GM23338 (cell line): ENCODE results near the gene PCCB. TPM values are rescaled to one million over a fixed set of nuclear protein-coding genes. Genes with fewer than 3 reads are reported as not detected.

ENCODE experiments used
- ATAC-seq: fragments of 200-7000 bp; cut with Tn5 transposase; 3 replicates; pipeline ENCODE4 v1.9.1; 2020
- DNase-seq: peaks from one replicate; pipeline ENCODE4 v3.0.0-alpha.2; 2015; ENCODE audit warnings: low spot score
- H2AFZ ChIP-seq: fragments of 200-600 bp; sonication (generic); 2 replicates; pipeline ENCODE4 v1.8.0; 2016; ENCODE audit warnings: antibody characterized with exemption, mild to moderate bottlenecking, moderate library complexity
- H3F3A ChIP-seq: fragments of 200-600 bp; sonication (generic); replicated peaks from 2 replicates; pipeline ENCODE4 v1.8.0; 2017; ENCODE audit warnings: antibody characterized with exemption, mixed run types, low read depth
- H3K27ac ChIP-seq: fragments of 200-600 bp; sonication (generic); 2 replicates; pipeline ENCODE4 v1.6.1; 2016; ENCODE audit warnings: low read depth
- H3K27me3 ChIP-seq: fragments of 200-600 bp; sonication (generic); 2 replicates; pipeline ENCODE4 v1.8.0; 2016; ENCODE audit warnings: mild to moderate bottlenecking, mixed run types, moderate library complexity; ENCODE audit not compliant: insufficient read depth
- H3K36me3 ChIP-seq: fragments of 200-600 bp; sonication (generic); 2 replicates; pipeline ENCODE4 v1.8.0; 2016; ENCODE audit warnings: mild to moderate bottlenecking; ENCODE audit not compliant: insufficient read depth
- H3K4me1 ChIP-seq: fragments of 200-600 bp; sonication (generic); 2 replicates; pipeline ENCODE4 v1.8.0; 2016; ENCODE audit warnings: mild to moderate bottlenecking, moderate library complexity; ENCODE audit not compliant: insufficient read depth
- H3K4me2 ChIP-seq: fragments of 200-600 bp; sonication (generic); 2 replicates; pipeline ENCODE4 v1.7.1; 2017; ENCODE audit warnings: mixed run types
- H3K4me3 ChIP-seq: fragments of 200-600 bp; sonication (generic); 2 replicates; pipeline ENCODE4 v1.6.1; 2016; ENCODE audit warnings: mixed run types
- H3K79me2 ChIP-seq: fragments of 200-600 bp; sonication (generic); replicated peaks from 2 replicates; pipeline ENCODE4 v1.8.0; 2017; ENCODE audit warnings: mild to moderate bottlenecking; ENCODE audit not compliant: insufficient read depth
- H3K9me2 ChIP-seq: fragments of 200-600 bp; sonication (generic); 2 replicates; pipeline ENCODE4 v1.8.0; 2017; ENCODE audit not compliant: insufficient read depth
- H4K20me1 ChIP-seq: fragments of 200-600 bp; sonication (generic); replicated peaks from 2 replicates; pipeline ENCODE4 v1.8.0; 2017; ENCODE audit warnings: mild to moderate bottlenecking; ENCODE audit not compliant: insufficient read depth
- H3K27ac Mint-ChIP-seq: 2 replicates; pipeline ENCODE4 v1.8.0; 2020; ENCODE audit warnings: inconsistent platforms, mild to moderate bottlenecking, moderate library complexity, mixed read lengths
- H3K27me3 Mint-ChIP-seq: 3 replicates; pipeline ENCODE4 v1.8.0; 2022; ENCODE audit warnings: low read depth, mild to moderate bottlenecking, moderate library complexity, mixed read lengths, inconsistent platforms; ENCODE audit not compliant: insufficient read depth, poor library complexity
- H3K36me3 Mint-ChIP-seq: 3 replicates; pipeline ENCODE4 v1.8.0; 2021; ENCODE audit warnings: low read depth, mild to moderate bottlenecking, inconsistent platforms, moderate library complexity, mixed read lengths
- H3K4me1 Mint-ChIP-seq: 3 replicates; pipeline ENCODE4 v1.8.0; 2020; ENCODE audit warnings: mild to moderate bottlenecking, inconsistent platforms, mixed read lengths
- H3K4me3 Mint-ChIP-seq: 3 replicates; pipeline ENCODE4 v1.8.0; 2021; ENCODE audit warnings: moderate library complexity, mild to moderate bottlenecking, inconsistent platforms, mixed read lengths
- H3K9me3 Mint-ChIP-seq: 3 replicates; pipeline ENCODE4 v1.8.0; 2020; ENCODE audit warnings: moderate library complexity, mild to moderate bottlenecking, inconsistent platforms, mixed read lengths
- CREB1 ChIP-seq: fragments of 250-450 bp; sonication (Bioruptor Pico); IDR thresholded peaks from 2 replicates; pipeline ENCODE4 v1.5.0; 2020; ENCODE audit warnings: low read depth, mild to moderate bottlenecking, moderate library complexity
- CTCF ChIP-seq, 2 experiments: fragments of 200-600 bp in 1 of 2; sonication (generic) in 1 of 2; conservative IDR thresholded peaks; 2 replicates each; pipeline versions ENCODE4 v1.5.1 to v1.6.1; 2016 to 2017; ENCODE audit warnings: antibody characterized with exemption in 2 of 2, low read depth in 2 of 2, mild to moderate bottlenecking in 2 of 2, moderate library complexity in 1 of 2
- ETS1 ChIP-seq: IDR thresholded peaks from 2 replicates; pipeline ENCODE4 v1.6.1; 2016; ENCODE audit warnings: antibody characterized with exemption
- EZH2 ChIP-seq: fragments of 200-600 bp; sonication (generic); IDR thresholded peaks from one replicate; pipeline ENCODE4 v1.8.0; 2017; ENCODE audit warnings: antibody characterized with exemption, mild to moderate bottlenecking, low read depth; ENCODE audit not compliant: unreplicated experiment
- EZH2phosphoT487 ChIP-seq: fragments of 200-600 bp; sonication (generic); IDR thresholded peaks from one replicate; pipeline ENCODE4 v1.8.1; 2018; ENCODE audit warnings: antibody characterized with exemption; ENCODE audit not compliant: unreplicated experiment
- JUNB ChIP-seq: IDR thresholded peaks from one replicate; pipeline ENCODE4 v1.6.1; 2016; ENCODE audit warnings: antibody characterized with exemption; ENCODE audit not compliant: unreplicated experiment
- NANOG ChIP-seq: IDR thresholded peaks from 2 replicates; pipeline ENCODE4 v1.6.1; 2016; ENCODE audit warnings: antibody characterized with exemption, borderline replicate concordance
- POLR2AphosphoS5 ChIP-seq: IDR thresholded peaks from 2 replicates; pipeline ENCODE4 v1.6.1; 2016; ENCODE audit warnings: antibody characterized with exemption, low read depth
- REST ChIP-seq: IDR thresholded peaks from one replicate; pipeline ENCODE4 v1.6.1; 2018; ENCODE audit warnings: antibody characterized with exemption; ENCODE audit not compliant: unreplicated experiment
- STAT1 ChIP-seq: IDR thresholded peaks from one replicate; pipeline ENCODE4 v1.6.1; 2016; ENCODE audit warnings: antibody characterized with exemption; ENCODE audit not compliant: unreplicated experiment
- ZNF114 ChIP-seq: fragments of 250-450 bp; sonication (Bioruptor Pico); IDR thresholded peaks from 2 replicates; pipeline ENCODE4 v1.5.0; 2020; ENCODE audit warnings: mild to moderate bottlenecking, moderate library complexity
- ZNF331 ChIP-seq: fragments of 250-450 bp; sonication (Bioruptor Pico); IDR thresholded peaks from 2 replicates; pipeline ENCODE4 v1.5.0; 2020; ENCODE audit warnings: low read depth, mild to moderate bottlenecking, moderate library complexity
- ZNF462 ChIP-seq: fragments of 250-450 bp; sonication (Bioruptor Pico); IDR thresholded peaks from 2 replicates; pipeline ENCODE4 v1.5.0; 2020; ENCODE audit warnings: mild to moderate bottlenecking, moderate library complexity
- polyA plus RNA-seq: library from polyadenylated mRNA; unstranded; fragments of >200 nt; fragmentation: Nextera tagmentation; extraction: Ambion mirVana; gene quantifications from 2 replicates; pipeline ENCODE4 v1.2.1, GENCODE V29; 2016
- total RNA-seq: library from RNA; depleted of rRNA; stranded (reverse); fragments of >200 nt; shearing (Covaris generic); gene quantifications from 2 replicates; pipeline ENCODE4 v1.2.3, GENCODE V29; 2014

The PCCB gene
- total and polyA plus RNA-seq, 2 experiments from 2014 or later: 42.7 to 76.8 TPM

- no peaks in the 10 kb centered on the region for H3K9me2 ChIP-seq
- H3K36me3 ChIP-seq: no peaks in the 10 kb centered on the region
- H4K20me1 ChIP-seq: no peaks in the 10 kb centered on the region
- H3K4me1 Mint-ChIP-seq: no peaks in the 10 kb centered on the region
- no peak overlapping the region for H3K4me2 ChIP-seq
- no peak overlapping the region for H3K4me3 Mint-ChIP-seq
- H3K27ac Mint-ChIP-seq: no peak overlapping the region
- no peak overlapping the region for H3K27ac ChIP-seq
- no peaks in the 10 kb centered on the region for H3F3A ChIP-seq
- no peaks in the 10 kb centered on the region; the same call in 2 of the 3 replicates for H3K9me3 Mint-ChIP-seq
- no peak overlapping the region for H2AFZ ChIP-seq
- H3K27me3 Mint-ChIP-seq: no peaks in the 10 kb centered on the region
- TF ChIP-seq EZH2phosphoT487 (no peak), NANOG (no peak), CREB1 (no peak), ZNF114 (CRISPR knock-in tag) (no peak), REST (no peak), CTCF (conservative IDR thresholded peaks at IDR 0.05; ENCODE audit: low read depth in 2 of 2) (no peak), POLR2AphosphoS5 (no peak), ZNF462 (CRISPR knock-in tag) (no peak), STAT1 (no peak), ETS1 (no peak), JUNB (no peak), EZH2 (no peak), ZNF331 (CRISPR knock-in tag) (no peak)
- DNase-seq: no peak
- no peaks in the 10 kb centered on the region for H3K27me3 ChIP-seq
- H3K79me2 ChIP-seq: no peaks in the 10 kb centered on the region
- H3K36me3 Mint-ChIP-seq: no peaks in the 10 kb centered on the region
- no peak for ATAC-seq
- H3K4me3 ChIP-seq: no peak overlapping the region
- H3K4me1 ChIP-seq: no peaks in the 10 kb centered on the region
Measured at GRCh38 chr3:136207489-136208115, 42.5 kb upstream of the PCCB start.
